Activated CD4-positive, alpha-beta T cell treated with anti-CD3 and anti-CD28 coated beads for 48 hours (primary cell): ENCODE data around the gene OGFOD3.

ENCODE experiments used
- DNase-seq: peaks from one replicate; pipeline ENCODE4 v3.0.0-alpha.2; 2020

The OGFOD3 gene

GRCh38 chr17:82403662-82404660, 14.4 kb downstream of the OGFOD3 start:
- DNase-seq, result no peak

GRCh38 chr17:82402865-82403264, 15.5 kb downstream of the OGFOD3 start:
- no peak for DNase-seq

- peak; percentile 66 for DNase-seq
Measured at GRCh38 chr17:82400830-82401229, 17.6 kb downstream of the OGFOD3 start.

DNA sequence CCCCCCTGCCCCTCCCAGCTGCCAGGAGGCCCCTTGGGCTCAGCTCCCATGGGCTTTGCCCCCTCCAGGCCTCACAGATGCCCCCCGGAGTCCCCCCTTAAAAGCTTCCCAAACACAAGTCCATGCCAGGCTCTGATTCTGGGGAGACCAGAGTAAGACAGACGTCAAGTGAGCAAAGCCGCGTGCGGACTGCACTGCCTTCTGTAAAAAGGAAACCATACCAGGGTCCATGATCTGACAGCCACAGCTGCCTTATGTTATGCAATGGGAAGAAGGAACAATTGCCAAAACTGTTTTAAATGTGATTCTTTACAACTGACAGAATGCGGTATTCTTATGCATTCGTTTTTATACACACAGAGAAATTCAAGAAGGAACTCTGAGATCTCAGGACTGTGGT, 18.2 kb downstream of the OGFOD3 start:
- no peak for DNase-seq

DNA sequence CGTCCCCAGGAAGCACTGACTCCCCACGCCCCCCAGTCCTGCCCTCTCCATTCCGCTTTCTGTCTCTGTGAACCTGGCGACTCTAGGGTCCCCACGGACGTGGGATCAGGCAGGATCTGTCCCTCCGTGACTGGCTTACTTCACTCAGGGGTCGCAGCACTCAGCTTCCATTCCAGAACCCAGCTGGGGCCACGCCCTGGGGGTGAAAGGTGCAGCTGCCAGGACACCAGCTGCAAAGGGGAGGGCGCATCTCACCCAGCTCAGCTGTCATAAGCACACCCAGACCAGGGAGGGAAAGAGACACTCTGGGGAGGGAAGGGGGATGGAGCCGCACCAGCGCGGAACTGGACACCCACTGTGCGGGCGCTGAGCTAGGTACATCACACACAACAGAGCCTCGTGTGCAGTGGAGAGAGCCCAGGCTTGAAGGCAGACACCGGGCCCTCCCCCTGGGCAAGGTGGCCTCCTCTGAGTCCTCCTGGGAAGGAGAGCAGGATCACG, 18.7 kb downstream of the OGFOD3 start:
- DNase-seq, result no peak

- DNase-seq, result no peak
Measured at GRCh38 chr17:82399041-82399441, 19.3 kb downstream of the OGFOD3 start.

DNA sequence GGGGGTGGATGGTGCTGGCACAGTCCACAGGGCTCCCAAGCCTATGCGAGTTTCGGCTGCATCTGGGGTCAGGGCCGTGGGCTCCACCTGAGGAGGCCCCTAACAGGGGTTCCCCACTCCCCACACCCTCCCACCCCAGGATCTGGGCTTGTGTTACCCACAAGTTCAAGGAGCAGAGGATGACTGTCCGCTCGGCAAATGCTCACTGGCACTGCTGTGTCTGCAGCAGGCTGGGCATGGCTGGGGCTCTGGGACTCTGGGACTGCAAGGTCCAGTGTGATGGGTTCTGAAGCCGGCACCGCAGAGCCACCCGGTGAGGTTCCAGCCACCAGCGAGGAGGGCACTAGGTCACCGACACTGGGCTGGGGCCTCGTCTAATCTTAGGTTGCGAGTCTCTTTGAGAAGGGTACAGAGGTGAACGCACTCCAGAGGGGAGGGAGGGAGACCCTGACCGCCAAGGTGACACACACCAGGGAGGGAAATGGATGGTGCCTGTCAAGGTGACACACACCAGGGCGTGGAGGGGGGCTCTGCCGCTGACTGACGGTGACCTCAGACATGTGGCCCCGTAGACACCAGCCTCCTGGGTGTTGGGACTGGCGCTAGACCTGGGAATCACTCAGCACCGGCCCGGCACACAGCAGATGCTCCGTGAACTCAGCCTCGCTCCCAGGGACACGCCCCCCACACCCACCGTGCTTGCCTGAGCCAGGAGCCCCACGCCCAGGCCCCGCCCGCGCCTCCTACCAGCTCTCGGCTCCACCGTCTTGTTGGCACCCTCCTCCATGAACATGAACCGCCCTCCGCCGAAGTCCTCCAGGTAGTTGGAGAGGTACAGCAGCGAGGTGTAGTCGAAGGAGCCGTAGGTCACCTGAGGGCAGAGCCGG, 20.7 kb downstream of the OGFOD3 start:
- no peak for DNase-seq

DNA sequence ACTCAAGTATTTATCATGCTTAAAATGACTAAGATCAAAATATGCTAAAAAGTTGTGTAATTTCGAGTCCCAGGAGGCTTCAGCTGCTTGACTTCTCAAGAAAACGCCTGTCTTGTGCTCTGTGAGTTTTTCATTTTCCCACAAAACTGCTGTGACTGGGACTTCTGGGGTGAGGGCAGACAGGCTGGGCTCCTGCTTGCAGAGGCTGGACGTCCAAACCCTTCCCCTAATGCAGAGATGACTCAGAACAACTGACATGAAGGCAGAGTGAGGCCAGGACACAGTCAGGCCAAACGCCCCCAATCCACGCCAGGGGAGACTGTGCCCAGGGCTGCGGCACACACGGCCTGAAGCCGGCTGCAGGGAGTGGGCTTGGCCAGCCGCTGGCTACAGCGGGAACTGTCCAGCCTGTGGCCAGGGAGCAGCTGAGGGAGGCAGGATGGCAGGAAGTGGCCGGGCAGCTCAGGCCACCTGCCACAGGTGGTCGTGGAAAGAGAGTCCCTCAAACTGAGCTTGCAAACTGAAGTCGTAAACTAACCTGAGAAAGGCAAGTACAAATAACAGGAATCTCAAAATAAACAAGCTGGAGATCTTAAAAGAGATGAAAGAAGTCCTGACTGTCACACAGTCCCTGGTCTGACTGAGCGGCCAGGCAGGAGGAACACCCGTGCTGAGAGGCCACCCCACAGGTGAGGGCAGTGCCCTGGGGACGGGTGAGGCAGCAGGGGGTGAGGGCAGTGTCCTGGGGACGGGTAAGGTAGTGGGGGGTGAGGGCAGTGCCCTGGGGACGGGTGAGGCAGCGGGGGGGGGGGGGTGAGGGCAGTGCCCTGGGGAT, 21.6 kb downstream of the OGFOD3 start:
- no peak for DNase-seq

GRCh38 chr17:82394278-82394677, 24.1 kb downstream of the OGFOD3 start:
- DNase-seq, result no peak

GRCh38 chr17:82392941-82393340, 25.4 kb downstream of the OGFOD3 start:
- DNase-seq, result no peak

- DNase-seq, result no peak
Measured at GRCh38 chr17:82392209-82392920, 26.0 kb downstream of the OGFOD3 start.

- no peak for DNase-seq
Measured at GRCh38 chr17:82391496-82392066, 26.8 kb downstream of the OGFOD3 start.

DNA sequence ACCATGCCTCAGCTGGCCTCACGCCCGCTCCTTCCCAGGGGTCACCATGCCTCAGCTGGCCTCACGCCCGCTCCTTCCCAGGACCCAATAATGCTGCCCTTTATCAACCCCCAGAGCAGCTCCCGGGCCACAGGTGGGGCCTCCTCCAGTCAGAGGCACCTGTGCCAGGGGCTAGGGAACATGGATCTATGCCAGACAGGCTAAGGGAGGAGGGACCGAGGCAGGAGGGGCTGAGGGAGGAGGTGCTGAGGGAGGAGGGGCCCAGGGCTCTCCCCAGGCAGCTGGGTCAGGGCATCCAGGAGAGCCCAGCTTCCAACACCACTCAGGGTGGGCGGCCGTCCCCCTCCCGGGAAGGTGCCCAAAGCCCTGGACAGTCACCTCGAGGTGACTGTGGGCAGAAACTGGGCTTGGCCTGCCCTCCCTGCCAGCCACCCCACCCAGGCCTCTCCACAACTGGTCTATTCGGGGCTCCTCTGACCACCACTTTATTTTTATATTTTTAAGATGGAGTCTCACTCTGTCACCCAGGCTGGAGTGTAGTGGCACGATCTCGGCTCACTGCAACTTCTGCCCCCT, 27.4 kb downstream of the OGFOD3 start:
- DNase-seq, result no peak

DNA sequence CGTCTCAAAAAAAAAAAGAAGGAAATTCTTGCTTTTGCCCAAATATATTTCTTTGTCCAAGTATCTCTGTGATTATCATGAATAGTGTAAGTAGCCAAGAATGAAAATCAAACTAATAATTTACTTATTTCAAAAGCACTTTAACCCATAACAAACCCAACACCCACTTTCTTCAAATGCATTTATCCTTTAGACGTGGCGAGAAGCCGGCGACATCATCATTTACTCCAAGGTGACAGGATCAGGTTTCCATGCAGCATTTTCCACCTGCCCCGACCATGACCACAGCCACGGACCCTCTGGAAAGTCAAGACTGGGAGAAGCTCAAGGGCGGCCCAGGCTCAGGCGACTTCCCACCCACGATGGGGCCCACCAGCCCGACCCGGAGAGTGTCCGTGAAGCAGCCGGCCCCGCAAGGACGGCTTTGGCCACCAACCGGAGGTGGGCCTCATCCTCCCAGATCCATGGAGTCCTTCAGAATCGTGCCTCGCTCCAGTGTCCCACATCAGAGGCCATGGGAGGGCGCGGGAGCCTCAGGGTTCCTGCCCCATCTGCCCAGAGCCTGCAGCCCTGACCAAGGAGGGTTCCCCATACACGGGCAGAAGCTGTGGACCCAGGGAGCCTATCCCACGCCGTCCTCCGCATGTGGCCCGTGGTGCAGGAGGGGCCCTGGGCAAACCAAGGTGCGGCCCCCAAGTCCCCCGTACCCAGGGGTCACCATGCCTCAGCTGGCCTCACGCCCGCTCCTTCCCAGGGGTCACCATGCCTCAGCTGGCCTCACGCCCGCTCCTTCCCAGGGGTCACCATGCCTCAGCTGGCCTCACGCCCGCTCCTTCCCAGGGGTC, 28.1 kb downstream of the OGFOD3 start:
- no peak for DNase-seq

DNA sequence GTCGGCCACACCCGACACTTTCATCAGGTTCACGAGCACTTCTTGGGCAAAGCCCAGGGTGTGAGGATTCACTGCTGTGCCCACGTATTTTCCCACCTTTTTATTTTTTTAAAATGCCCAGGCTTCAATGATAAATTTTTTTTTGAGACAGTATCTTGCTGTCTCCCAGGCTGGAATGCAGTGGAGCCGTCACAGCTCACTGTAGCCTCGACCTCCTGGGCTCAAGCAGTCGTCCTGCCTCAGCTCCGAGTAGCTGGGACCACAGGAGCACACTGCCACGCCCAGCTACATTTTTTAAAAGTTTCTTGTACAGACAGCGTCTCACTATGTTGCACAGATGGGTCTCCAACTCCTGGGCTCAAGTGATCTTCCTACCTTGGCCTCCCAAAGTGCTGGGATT, 29.0 kb downstream of the OGFOD3 start:
- no peak for DNase-seq

GRCh38 chr17:82388922-82389283, 29.5 kb downstream of the OGFOD3 start:
- DNase-seq, result no peak

DNA sequence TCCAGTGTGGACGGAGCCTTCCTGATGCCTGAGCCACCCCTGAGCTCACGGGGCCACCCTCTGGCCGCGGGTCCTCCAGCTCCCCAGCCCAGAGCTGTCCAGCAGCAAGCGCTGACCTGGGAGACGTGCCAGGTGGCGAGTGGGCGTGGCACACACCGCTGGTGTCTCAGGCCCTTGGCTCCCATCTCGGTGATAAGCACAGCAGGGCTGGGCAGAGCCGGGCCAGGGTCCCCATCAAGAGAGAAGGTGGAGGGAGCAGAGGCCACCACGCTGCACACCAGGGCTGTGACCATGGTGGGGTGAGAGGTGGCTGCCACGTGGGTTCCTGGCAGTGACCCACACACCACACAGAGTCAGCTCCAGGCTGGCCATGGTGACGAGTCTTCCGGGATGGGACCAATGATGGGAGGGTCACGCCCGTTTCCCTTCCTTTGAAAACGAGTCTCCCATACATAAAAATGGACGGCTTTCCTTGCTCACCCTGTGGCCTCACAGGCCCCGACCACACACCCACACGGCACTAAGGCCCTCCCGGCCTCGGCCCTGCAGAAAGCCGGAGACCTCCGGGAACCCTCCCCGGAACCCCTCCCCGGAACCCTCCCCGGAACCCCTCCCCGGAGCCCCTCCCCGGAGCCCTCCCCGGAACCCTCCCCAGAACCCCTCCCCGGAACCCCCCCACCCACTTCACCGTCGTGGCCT, 30.0 kb downstream of the OGFOD3 start:
- no peak for DNase-seq

- no peak for DNase-seq
Measured at GRCh38 chr17:82387705-82388106, 30.7 kb downstream of the OGFOD3 start.

DNA sequence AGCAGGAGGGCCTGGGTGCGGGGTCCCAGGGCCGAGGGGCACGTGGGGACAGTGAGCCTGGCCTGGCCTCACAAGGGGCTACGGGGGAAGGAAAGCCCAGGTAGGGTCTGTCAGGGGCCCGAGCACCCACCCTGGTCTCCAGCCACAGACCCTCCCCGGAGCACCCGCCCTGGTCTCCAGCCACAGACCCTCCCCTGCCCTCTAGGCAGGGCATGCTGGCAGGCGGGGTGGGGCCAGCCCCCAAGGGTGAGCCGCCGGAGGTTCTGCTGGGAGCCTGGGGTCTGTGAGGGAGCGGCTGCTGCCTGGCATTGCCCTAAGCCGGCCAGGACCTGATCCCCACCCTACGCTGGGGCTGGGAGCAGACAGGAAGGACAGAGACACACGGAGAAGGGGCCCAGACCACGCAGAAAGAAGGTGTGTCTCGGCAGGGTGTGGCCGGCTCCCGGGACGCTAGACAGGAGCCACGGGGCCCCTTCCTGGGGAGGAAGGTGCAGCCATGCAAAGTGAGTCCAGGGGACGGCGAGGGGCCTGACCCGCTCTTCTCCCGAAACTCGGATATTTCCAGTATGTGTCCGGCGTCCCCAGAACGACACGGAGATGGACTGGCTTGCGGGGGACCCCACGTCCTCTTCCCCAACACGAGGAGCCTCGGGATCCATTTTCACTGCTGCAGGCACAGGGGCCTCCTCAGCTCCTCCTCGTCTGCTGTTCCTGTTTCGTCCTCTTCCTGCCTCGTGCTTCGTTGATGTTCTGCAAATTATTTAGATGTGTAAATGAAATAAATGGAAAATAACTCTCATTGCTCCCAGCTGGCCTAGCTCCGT, 31.3 kb downstream of the OGFOD3 start:
- no peak for DNase-seq
